ENCODE results near the gene ITGB3BP.
A peak's percentile ranks its signal among the peaks of the same experiment; 100 is the strongest.
"Not testable (repeated sequence)": the region's sequence is repeated elsewhere in the genome, so short reads cannot be mapped to it uniquely, and the experiment has no call there.

ITGB3BP gene

GRCh38 chr1:63501256-63501655, 21.8 kb downstream of the ITGB3BP start:
- no peak for DNase-seq

- no peak for DNase-seq
These were observed 24.9 kb downstream of the ITGB3BP start for GRCh38 chr1:63498106-63498505.

GRCh38 chr1:63497577-63497976, 25.4 kb downstream of the ITGB3BP start:
- DNase-seq: no peak

- peak; percentile 2 for DNase-seq
These were observed 35.5 kb downstream of the ITGB3BP start for GRCh38 chr1:63487336-63488065.

GRCh38 chr1:63486629-63487028, 36.4 kb downstream of the ITGB3BP start:
- DNase-seq: no peak

- DNase-seq: no peak
These were observed 43.0 kb downstream of the ITGB3BP start for GRCh38 chr1:63480057-63480456.

GRCh38 chr1:63475761-63476160, 47.3 kb downstream of the ITGB3BP start:
- peak; percentile 5 for DNase-seq

GRCh38 chr1:63468683-63469082, 54.3 kb downstream of the ITGB3BP start:
- DNase-seq: not testable (repeated sequence)

- no peak for DNase-seq
These were observed 56.3 kb downstream of the ITGB3BP start for GRCh38 chr1:63466759-63467158.

GRCh38 chr1:63466181-63466580, 56.8 kb downstream of the ITGB3BP start:
- no peak for DNase-seq

- DNase-seq: peak; percentile 13
These were observed 59.8 kb downstream of the ITGB3BP start for GRCh38 chr1:63463248-63463647.

GRCh38 chr1:63461661-63462230, 61.3 kb downstream of the ITGB3BP start:
- no peak for DNase-seq

- DNase-seq: no peak
These were observed 64.3 kb downstream of the ITGB3BP start for GRCh38 chr1:63458750-63459149.

- DNase-seq: peak; percentile 11
These were observed 68.8 kb downstream of the ITGB3BP start for GRCh38 chr1:63454269-63454668.

GRCh38 chr1:63453232-63453631, 69.8 kb downstream of the ITGB3BP start:
- DNase-seq: no peak

GRCh38 chr1:63450416-63450815, 72.6 kb downstream of the ITGB3BP start:
- DNase-seq: no peak

GRCh38 chr1:63448731-63449246, 74.2 kb downstream of the ITGB3BP start:
- peak; percentile 47 for DNase-seq

- DNase-seq: peak; percentile 23
These were observed 80.9 kb downstream of the ITGB3BP start for GRCh38 chr1:63442141-63442475.

- peak; percentile 10 for DNase-seq
These were observed 87.9 kb downstream of the ITGB3BP start for GRCh38 chr1:63435161-63435560.

GRCh38 chr1:63429281-63429680, 93.7 kb downstream of the ITGB3BP start:
- no peak for DNase-seq

GRCh38 chr1:63428815-63429214, 94.2 kb downstream of the ITGB3BP start:
- no peak for DNase-seq

- no peak for DNase-seq
These were observed 99.4 kb downstream of the ITGB3BP start for GRCh38 chr1:63423649-63424048.

GRCh38 chr1:63420746-63421145, 102.3 kb downstream of the ITGB3BP start:
- DNase-seq: not testable (repeated sequence)

- DNase-seq: no peak
These were observed 104.9 kb downstream of the ITGB3BP start for GRCh38 chr1:63418101-63418500.
